HEK293T (cell line): ENCODE results near the gene ZNF277.

Experiments used
- CTCF ChIA-PET: fragments of 350-600 bp; formaldehyde crosslinking; extraction: SDS; loops from one replicate; lab custom pipeline; 2021; ENCODE audit warnings: antibody characterized with exemption, inconsistent platforms; lab: Yijun Ruan, JAX
- POLR2A ChIA-PET: fragments of 350-600 bp; formaldehyde crosslinking; extraction: SDS; loops from one replicate; lab custom pipeline; 2020; ENCODE audit warnings: antibody characterized with exemption, inconsistent platforms; lab: Yijun Ruan, JAX
- DNase-seq: peaks from one replicate; pipeline ENCODE4 v3.0.0; 2012; ENCODE audit warnings: mixed read lengths; ENCODE audit errors: extremely low spot score
- ARNT ChIP-seq: fragments of 450-650 bp; IDR thresholded peaks from 2 replicates; pipeline ENCODE4 v1.6.1; 2017; ENCODE audit warnings: mild to moderate bottlenecking
- BHLHE40 ChIP-seq: fragments of 450-650 bp; IDR thresholded peaks from 2 replicates; pipeline ENCODE4 v1.6.1; 2016; ENCODE audit warnings: mild to moderate bottlenecking, moderate library complexity, borderline replicate concordance
- CTBP1 ChIP-seq: fragments of 450-650 bp; IDR thresholded peaks from 2 replicates; pipeline ENCODE4 v1.6.1; 2016; ENCODE audit warnings: borderline replicate concordance
- ELF4 ChIP-seq: fragments of 450-650 bp; IDR thresholded peaks from 2 replicates; pipeline ENCODE4 v1.6.1; 2017; ENCODE audit warnings: antibody characterized with exemption
- FOXA1 ChIP-seq: fragments of 450-650 bp; IDR thresholded peaks from 2 replicates; pipeline ENCODE4 v1.6.1; 2016; ENCODE audit warnings: mild to moderate bottlenecking
- FOXK2 ChIP-seq: fragments of 450-650 bp; IDR thresholded peaks from 2 replicates; pipeline ENCODE4 v1.6.1; 2016; ENCODE audit warnings: mild to moderate bottlenecking
- FOXM1 ChIP-seq: fragments of 450-650 bp; IDR thresholded peaks from 2 replicates; pipeline ENCODE4 v1.6.1; 2017; ENCODE audit warnings: mild to moderate bottlenecking, borderline replicate concordance
- HDGF ChIP-seq: fragments of 450-650 bp; IDR thresholded peaks from 2 replicates; pipeline ENCODE4 v1.6.1; 2017; ENCODE audit warnings: antibody characterized with exemption, borderline replicate concordance
- L3MBTL2 ChIP-seq: fragments of 450-650 bp; conservative IDR thresholded peaks from 2 replicates; pipeline ENCODE4 v1.6.1; 2016; ENCODE audit warnings: mild to moderate bottlenecking
- LEF1 ChIP-seq: fragments of 450-650 bp; IDR thresholded peaks from 2 replicates; pipeline ENCODE4 v1.6.1; 2017; ENCODE audit warnings: mild to moderate bottlenecking, borderline replicate concordance
- NFRKB ChIP-seq: fragments of 450-650 bp; IDR thresholded peaks from 2 replicates; pipeline ENCODE4 v1.6.1; 2016; ENCODE audit warnings: mild to moderate bottlenecking, moderate library complexity
- PKNOX1 ChIP-seq: fragments of 450-650 bp; IDR thresholded peaks from 2 replicates; pipeline ENCODE4 v1.6.1; 2016
- SP1 ChIP-seq: fragments of 450-650 bp; IDR thresholded peaks from 2 replicates; pipeline ENCODE4 v1.6.1; 2017
- SUZ12 ChIP-seq: fragments of 450-650 bp; IDR thresholded peaks from 2 replicates; pipeline ENCODE4 v1.6.1; 2016; ENCODE audit warnings: mild to moderate bottlenecking
- TARDBP ChIP-seq: fragments of 450-650 bp; IDR thresholded peaks from 2 replicates; pipeline ENCODE4 v1.6.1; 2016
- ZNF384 ChIP-seq: fragments of 450-650 bp; IDR thresholded peaks from 2 replicates; pipeline ENCODE4 v1.6.1; 2016

Gene ZNF277

GRCh38 chr7:112362731-112363131 is 156.2 kb downstream of the ZNF277 start:
- ChIA-PET CTCF (no interaction called here), POLR2A (interaction anchor here (1.6 kb wide), 1 partner anchor 156 kb away, joined by 3 read pairs; the partner anchor contains the start of genes DOCK4 and ZNF277)
- TF ChIP-seq L3MBTL2 (no peak), BHLHE40 (no peak), SP1 (no peak), PKNOX1 (no peak), FOXA1 (no peak), ELF4 (no peak), CTBP1 (no peak), HDGF (no peak), ARNT (no peak), ZNF384 (no peak), FOXK2 (no peak), FOXM1 (no peak), LEF1 (no peak), SUZ12 (no peak)
- DNase-seq = no peak

- ChIA-PET CTCF (no interaction called here), POLR2A (no interaction called here)
- no peak for TF ChIP-seq FOXA1
- no peak for DNase-seq
Measured at GRCh38 chr7:112364388-112364787, 157.9 kb downstream of the ZNF277 start.

GRCh38 chr7:112365551-112365950 is 159.1 kb downstream of the ZNF277 start:
- CTCF ChIA-PET = no interaction called here
- POLR2A ChIA-PET = no interaction called here
- TF ChIP-seq SP1 = no peak
- TF ChIP-seq LEF1 = no peak
- TF ChIP-seq L3MBTL2 = no peak
- TF ChIP-seq SUZ12 = no peak
- TF ChIP-seq BHLHE40 = no peak
- TF ChIP-seq ELF4 = no peak
- no peak for TF ChIP-seq FOXM1
- TF ChIP-seq ZNF384 = no peak
- TF ChIP-seq TARDBP = no peak
- no peak for TF ChIP-seq HDGF
- TF ChIP-seq CTBP1 = no peak
- no peak for TF ChIP-seq FOXK2
- no peak for TF ChIP-seq FOXA1
- no peak for TF ChIP-seq PKNOX1
- no peak for TF ChIP-seq ARNT
- TF ChIP-seq NFRKB = no peak
- DNase-seq = no peak

- TF ChIP-seq TARDBP = no peak
- TF ChIP-seq SP1 = no peak
- no peak for TF ChIP-seq FOXM1
- TF ChIP-seq CTBP1 = no peak
- TF ChIP-seq BHLHE40 = no peak
- ChIA-PET POLR2A (no interaction called here), CTCF (no interaction called here)
- no peak for DNase-seq
Measured at GRCh38 chr7:112366886-112367285, 160.4 kb downstream of the ZNF277 start.

- ChIA-PET CTCF (no interaction called here), POLR2A (no interaction called here)
- no peak for TF ChIP-seq TARDBP
- no peak for TF ChIP-seq BHLHE40
- TF ChIP-seq FOXK2 = no peak
- no peak for TF ChIP-seq FOXA1
- no peak for TF ChIP-seq ELF4
- TF ChIP-seq SUZ12 = no peak
- TF ChIP-seq ARNT = no peak
- no peak for TF ChIP-seq PKNOX1
- no peak for TF ChIP-seq NFRKB
- TF ChIP-seq LEF1 = no peak
- no peak for TF ChIP-seq HDGF
- TF ChIP-seq ZNF384 = no peak
- TF ChIP-seq SP1 = no peak
- no peak for TF ChIP-seq FOXM1
- TF ChIP-seq L3MBTL2 = no peak
- no peak for TF ChIP-seq CTBP1
- DNase-seq = no peak
Measured at GRCh38 chr7:112370436-112370835, 163.9 kb downstream of the ZNF277 start.

- no peak for DNase-seq
- TF ChIP-seq LEF1 (no peak), L3MBTL2 (no peak), ZNF384 (no peak), BHLHE40 (no peak), ELF4 (no peak), SP1 (no peak), FOXM1 (no peak), FOXK2 (no peak), TARDBP (no peak), SUZ12 (no peak)
- CTCF ChIA-PET = no interaction called here
- POLR2A ChIA-PET = no interaction called here
Measured at GRCh38 chr7:112371701-112372100, 165.2 kb downstream of the ZNF277 start.

- CTCF ChIA-PET = no interaction called here
- TF ChIP-seq FOXA1 (no peak), ELF4 (no peak), L3MBTL2 (no peak), ARNT (no peak), HDGF (no peak), LEF1 (no peak), TARDBP (no peak), FOXM1 (no peak), NFRKB (no peak), ZNF384 (no peak), SP1 (no peak), BHLHE40 (no peak), FOXK2 (no peak), PKNOX1 (no peak), SUZ12 (no peak), CTBP1 (no peak)
- POLR2A ChIA-PET = no interaction called here
- no peak for DNase-seq
Measured at GRCh38 chr7:112372101-112372500, 165.6 kb downstream of the ZNF277 start.
